ENCODE measurements around the gene PIEZO2.

DNA sequence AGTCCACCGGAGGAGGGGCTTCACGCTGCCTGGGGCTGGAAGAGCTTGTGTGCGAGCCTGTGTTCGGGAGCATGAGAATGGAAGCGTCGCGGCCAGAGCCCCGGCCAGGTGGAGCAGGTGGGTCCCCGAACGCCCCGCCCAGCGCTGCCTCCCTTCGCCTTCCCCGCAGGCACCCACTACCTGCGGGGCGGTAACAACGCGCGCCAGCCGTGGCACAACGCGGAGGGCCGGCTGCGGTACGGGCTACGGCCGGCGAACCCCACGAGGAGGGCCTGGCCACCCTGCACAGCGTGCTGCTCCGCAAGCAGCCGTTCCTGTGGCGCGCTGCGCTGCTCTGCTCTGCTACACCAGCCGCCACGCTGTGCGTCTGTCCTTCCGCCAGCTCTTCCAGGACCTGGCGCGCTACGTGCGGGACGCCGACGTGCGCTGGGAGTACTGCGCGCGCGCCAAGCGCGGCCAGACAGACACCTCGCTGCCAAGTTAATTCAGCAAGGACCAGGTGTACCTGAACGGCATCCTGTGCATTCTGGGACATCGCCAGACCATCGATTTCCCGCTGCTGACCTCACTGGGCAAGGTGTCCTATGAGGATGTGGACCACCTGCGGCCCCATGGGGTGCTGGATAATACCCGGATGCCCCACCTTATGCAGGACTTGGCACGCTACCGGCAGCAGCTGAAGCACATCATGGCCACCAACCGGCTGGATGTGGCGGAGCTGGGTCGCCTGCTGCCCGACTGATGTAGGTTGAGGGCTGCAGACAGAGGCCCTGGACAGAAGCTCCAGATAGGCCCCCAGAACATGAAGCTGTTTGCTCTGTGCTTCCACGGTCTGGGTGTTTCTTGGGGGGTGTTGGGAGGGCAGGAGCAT lies 422.9 kb downstream of the PIEZO2 start:
- TF ChIP-seq, protein P1, sequence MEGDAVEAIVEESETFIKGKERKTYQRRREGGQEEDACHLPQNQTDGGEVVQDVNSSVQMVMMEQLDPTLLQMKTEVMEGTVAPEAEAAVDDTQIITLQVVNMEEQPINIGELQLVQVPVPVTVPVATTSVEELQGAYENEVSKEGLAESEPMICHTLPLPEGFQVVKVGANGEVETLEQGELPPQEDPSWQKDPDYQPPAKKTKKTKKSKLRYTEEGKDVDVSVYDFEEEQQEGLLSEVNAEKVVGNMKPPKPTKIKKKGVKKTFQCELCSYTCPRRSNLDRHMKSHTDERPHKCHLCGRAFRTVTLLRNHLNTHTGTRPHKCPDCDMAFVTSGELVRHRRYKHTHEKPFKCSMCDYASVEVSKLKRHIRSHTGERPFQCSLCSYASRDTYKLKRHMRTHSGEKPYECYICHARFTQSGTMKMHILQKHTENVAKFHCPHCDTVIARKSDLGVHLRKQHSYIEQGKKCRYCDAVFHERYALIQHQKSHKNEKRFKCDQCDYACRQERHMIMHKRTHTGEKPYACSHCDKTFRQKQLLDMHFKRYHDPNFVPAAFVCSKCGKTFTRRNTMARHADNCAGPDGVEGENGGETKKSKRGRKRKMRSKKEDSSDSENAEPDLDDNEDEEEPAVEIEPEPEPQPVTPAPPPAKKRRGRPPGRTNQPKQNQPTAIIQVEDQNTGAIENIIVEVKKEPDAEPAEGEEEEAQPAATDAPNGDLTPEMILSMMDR (IDR thresholded peaks at IDR 0.05): no peak
- no peak for TF ChIP-seq POLR2AphosphoS5 (IDR thresholded peaks at IDR 0.05; ENCODE audit: low read depth, low read length)
- TF ChIP-seq, protein P2, sequence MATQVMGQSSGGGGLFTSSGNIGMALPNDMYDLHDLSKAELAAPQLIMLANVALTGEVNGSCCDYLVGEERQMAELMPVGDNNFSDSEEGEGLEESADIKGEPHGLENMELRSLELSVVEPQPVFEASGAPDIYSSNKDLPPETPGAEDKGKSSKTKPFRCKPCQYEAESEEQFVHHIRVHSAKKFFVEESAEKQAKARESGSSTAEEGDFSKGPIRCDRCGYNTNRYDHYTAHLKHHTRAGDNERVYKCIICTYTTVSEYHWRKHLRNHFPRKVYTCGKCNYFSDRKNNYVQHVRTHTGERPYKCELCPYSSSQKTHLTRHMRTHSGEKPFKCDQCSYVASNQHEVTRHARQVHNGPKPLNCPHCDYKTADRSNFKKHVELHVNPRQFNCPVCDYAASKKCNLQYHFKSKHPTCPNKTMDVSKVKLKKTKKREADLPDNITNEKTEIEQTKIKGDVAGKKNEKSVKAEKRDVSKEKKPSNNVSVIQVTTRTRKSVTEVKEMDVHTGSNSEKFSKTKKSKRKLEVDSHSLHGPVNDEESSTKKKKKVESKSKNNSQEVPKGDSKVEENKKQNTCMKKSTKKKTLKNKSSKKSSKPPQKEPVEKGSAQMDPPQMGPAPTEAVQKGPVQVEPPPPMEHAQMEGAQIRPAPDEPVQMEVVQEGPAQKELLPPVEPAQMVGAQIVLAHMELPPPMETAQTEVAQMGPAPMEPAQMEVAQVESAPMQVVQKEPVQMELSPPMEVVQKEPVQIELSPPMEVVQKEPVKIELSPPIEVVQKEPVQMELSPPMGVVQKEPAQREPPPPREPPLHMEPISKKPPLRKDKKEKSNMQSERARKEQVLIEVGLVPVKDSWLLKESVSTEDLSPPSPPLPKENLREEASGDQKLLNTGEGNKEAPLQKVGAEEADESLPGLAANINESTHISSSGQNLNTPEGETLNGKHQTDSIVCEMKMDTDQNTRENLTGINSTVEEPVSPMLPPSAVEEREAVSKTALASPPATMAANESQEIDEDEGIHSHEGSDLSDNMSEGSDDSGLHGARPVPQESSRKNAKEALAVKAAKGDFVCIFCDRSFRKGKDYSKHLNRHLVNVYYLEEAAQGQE (IDR thresholded peaks at IDR 0.05; ENCODE audit: insufficient read depth in 1 of 2, low read depth in 2 of 2, low read length in 1 of 2): no peak

All from Panc1 (cell line).